ENCODE results near the gene MAP2K6. TPM values are rescaled to one million over a fixed set of nuclear protein-coding genes. Genes with fewer than 3 reads are reported as not detected.

MAP2K6 gene
- total RNA-seq, 1 donor from 2014 or later, result 10.7 TPM

DNA sequence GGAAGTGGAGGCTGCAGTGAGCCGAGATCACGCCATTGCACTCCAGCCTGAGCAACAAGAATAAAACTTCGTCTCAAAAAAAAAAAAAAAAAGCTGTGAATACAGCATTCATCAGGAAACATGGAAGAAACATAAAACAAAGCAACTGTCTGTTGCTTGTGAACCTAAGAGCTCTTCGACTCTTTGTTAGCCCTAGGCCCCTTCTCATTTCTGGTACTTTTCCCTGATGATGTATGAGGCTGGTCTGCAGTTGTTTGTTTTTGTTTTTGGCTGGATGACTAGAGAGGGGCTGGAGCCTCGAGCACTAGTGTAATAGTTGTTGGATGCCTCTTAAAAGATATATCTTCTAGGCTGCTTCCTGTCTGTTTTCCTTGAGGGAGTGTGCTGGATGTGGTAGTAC lies 113.5 kb downstream of the MAP2K6 start:
- intact Hi-C loops (cut with micrococcal nuclease), result loop anchor here (10.0 kb wide), 1 partner anchor 1027 kb away; no protein-coding TSS in a partner anchor

GRCh38 chr17:69533481-69534234 lies 119.2 kb downstream of the MAP2K6 start:
- intact Hi-C loops (cut with micrococcal nuclease), result no loop called here

DNA sequence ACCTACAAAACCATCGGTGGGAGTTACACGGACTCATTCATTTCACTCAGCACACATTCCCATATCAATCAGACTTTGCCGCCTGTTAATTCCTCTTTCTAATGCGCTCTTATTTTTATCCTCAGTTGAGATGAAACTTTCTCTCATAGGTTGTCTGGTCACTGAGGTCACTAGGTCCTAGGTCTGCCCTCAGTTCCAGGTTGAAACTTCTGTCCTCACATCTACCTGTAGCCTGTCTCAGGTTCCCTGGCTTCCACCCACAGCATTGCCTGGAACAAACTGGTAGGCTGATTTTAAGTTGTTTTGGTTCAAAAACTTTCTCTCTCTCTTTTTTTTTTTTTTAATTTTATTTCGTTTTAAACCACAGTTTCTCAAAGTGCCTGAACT lies 119.7 kb downstream of the MAP2K6 start:
- intact Hi-C loops (cut with micrococcal nuclease), result no loop called here

DNA sequence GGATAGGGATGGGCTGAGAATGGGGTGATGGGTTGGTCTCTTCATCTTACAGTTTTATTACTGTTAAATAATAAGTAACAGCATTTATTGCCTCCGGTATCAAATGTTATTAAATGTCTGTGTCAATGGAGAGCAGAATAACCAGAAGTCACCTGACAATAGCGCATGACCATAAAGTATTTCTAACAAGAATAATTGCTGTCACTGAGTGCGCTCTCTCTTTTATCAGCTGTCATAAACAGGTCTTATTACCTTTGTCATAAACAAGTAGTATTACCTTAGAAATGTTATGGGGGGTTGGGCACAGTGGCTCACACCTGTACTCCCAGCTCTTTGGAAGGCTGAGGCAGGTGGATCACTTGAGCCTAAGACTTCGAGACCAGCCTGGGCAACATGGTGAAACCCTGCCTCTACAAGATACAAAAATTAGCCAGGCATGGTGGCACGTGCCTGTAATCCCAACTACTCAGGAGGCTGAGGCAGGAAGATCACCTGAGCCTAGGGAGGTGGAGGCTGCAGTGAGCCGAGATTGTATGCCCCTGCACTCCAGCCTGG lies 120.6 kb downstream of the MAP2K6 start:
- intact Hi-C loops (cut with micrococcal nuclease), result no loop called here

DNA sequence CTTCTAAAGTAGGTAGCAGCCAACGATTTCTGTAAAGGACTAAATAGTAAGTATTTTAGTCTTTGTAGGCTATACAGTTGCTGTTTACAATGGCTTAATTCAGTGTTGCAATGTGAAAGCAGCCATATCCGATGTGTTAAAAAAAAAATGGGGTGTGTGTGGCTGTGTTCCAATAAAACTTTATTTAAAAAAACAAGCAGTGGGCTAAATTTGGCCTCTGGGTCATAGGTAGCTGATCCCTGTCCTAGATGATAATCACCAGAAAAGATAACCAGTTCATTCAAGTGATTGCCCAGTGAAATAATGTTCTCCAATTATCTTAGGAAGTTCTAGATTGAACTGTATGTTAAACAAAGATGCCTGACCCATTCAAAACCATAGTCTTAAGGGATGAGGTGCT lies 124.3 kb downstream of the MAP2K6 start:
- intact Hi-C loops (cut with micrococcal nuclease), result no loop called here

DNA sequence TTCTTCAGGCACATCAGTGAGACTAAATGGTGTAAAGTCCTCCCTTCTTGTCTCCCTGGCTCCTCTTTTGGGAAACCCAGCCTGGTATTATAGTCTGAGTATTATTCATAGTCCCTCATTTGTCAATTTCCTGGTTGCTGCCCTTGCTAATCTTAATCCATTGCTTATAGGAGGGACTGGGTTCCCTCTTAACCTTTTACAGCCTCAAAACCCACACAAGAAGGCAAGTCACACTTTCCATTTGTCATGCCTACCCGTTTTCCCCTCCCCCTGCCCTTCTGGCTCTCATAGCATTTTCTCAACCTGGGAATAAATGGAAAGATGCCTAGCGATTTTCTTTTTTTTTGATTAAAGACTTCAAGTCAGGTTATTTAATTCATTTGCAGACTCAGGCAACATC lies 124.8 kb downstream of the MAP2K6 start:
- intact Hi-C loops (cut with micrococcal nuclease), result no loop called here

DNA sequence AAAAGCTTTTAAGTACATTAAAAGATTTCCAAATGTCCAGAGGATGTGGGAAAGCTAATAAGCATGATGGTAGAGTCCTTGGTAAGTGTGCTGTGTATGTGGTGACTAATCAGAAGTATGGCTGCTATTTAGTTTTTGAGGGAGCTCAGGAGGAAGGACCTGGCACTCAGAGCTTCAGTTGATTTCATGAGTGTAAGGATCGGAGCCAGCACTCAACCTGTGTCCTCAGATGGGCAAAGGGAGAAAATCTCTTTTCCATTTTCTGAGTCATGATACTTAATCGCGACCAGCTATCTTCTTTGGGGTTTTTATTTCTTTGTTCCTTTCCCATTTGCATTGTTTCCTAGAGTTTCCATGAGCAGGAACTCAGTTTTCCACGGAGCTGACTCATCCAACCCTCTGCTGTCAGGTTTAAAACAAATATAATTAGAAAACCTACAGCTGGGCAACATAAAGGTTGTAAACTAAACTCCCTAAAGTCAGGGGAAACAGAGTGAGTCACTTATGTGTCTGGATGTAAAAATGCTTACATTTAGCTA lies 125.4 kb downstream of the MAP2K6 start:
- intact Hi-C loops (cut with micrococcal nuclease), result no loop called here

- intact Hi-C loops (cut with micrococcal nuclease), result no loop called here
These were observed 125.9 kb downstream of the MAP2K6 start for GRCh38 chr17:69540356-69540755.

DNA sequence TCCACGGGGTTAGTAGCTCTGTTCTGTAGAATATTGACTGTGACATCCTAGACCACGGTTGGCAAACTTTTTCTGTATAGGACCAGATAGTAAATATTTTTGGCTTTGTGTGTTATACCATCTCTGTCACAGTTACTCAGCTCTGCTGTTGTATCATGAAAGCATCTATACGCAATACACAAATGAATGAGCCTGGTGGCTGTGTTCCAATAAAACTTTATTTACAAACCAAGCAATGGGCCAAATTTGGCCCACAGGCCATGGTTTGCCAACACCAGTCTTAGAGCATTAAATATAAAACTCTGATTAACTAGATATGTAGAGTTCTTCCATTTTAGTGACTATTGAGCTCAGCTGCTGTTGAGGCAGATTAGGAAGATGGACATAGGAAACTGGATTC lies 132.7 kb downstream of the MAP2K6 start:
- intact Hi-C loops (cut with micrococcal nuclease), result no loop called here

- intact Hi-C loops (cut with micrococcal nuclease), result no loop called here
These were observed 133.4 kb downstream of the MAP2K6 start for GRCh38 chr17:69547947-69548346.

DNA sequence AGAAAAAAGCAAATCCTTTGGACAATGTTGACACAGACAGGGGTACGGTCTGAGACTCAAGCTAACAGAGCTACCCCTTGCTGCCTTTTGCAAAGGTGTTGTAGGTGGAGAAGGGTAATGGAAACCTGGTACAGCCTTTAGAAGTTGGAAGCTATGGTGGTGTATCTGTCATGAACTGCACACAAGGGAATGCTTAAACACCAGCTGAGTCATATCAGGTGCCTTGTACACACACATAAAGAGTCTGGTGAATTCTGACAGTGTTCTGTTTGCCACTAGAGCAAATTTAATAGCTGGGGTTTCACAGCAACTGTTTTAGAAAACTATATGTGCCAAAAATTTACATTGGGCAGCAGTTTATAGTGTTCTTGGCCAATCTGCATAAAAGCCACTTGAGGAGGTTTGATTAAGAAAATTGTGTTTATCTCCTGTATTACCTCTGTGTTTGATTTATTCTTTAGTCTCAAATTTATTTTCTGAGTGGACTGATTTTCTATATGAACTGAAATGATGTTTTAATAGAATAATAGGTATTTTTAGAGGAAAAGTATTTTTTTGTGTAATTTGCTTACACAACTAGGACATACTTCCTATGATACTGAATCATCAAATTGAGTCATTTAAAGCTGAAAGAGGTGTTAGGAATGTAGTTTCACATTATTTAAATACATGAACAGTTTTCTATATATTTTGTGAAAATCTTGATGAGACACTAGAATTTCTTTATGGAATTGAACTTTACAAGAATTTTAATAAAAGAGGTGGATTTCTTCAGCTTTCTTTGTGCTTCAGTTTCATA lies 136.9 kb downstream of the MAP2K6 start:
- intact Hi-C loops (cut with micrococcal nuclease), result no loop called here

GRCh38 chr17:69552986-69553667 lies 138.6 kb downstream of the MAP2K6 start:
- intact Hi-C loops (cut with micrococcal nuclease), result no loop called here

GRCh38 chr17:69555056-69555455 lies 140.6 kb downstream of the MAP2K6 start:
- intact Hi-C loops (cut with micrococcal nuclease), result no loop called here

- intact Hi-C loops (cut with micrococcal nuclease), result no loop called here
These were observed 142.8 kb downstream of the MAP2K6 start for GRCh38 chr17:69557339-69557738.

GRCh38 chr17:69558796-69559195 lies 144.3 kb downstream of the MAP2K6 start:
- intact Hi-C loops (cut with micrococcal nuclease), result no loop called here

GRCh38 chr17:69560987-69561441 lies 146.5 kb downstream of the MAP2K6 start:
- intact Hi-C loops (cut with micrococcal nuclease), result loop anchor here (10.0 kb wide), 1 partner anchor 994 kb away; no protein-coding TSS in a partner anchor

- intact Hi-C loops (cut with micrococcal nuclease), result loop anchor here (10.0 kb wide), 1 partner anchor 993 kb away; no protein-coding TSS in a partner anchor
These were observed 147.0 kb downstream of the MAP2K6 start for GRCh38 chr17:69561462-69561861.

DNA sequence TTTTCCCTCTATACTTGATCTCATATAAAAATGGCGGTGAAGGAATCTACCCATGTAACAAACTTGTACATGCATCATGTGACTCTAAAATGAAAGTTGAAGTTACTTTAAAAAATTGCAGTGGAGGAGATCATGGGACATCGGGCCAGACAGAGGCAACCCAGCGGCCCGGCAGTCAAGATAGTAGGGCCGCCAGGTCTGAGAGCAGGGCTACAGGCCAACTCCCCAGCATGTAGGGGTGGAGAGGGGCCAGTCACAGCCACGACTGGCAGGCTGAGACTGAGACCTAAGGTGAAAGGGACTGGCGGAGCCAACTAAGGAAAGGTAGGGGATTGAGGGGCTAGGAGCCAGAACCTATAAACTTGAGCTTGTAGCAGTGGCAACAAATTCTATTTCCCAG lies 150.9 kb downstream of the MAP2K6 start:
- intact Hi-C loops (cut with micrococcal nuclease), result loop anchor here (5.0 to 10.0 kb wide), 2 partner anchors 989 to 1067 kb away; no protein-coding TSS in a partner anchor

GRCh38 chr17:69567130-69567529 lies 152.6 kb downstream of the MAP2K6 start:
- intact Hi-C loops (cut with micrococcal nuclease), result loop anchor here (5.0 to 10.0 kb wide), 2 partner anchors 988 to 1065 kb away; no protein-coding TSS in a partner anchor

GRCh38 chr17:69572747-69573146 lies 158.2 kb downstream of the MAP2K6 start:
- intact Hi-C loops (cut with micrococcal nuclease), result no loop called here

DNA sequence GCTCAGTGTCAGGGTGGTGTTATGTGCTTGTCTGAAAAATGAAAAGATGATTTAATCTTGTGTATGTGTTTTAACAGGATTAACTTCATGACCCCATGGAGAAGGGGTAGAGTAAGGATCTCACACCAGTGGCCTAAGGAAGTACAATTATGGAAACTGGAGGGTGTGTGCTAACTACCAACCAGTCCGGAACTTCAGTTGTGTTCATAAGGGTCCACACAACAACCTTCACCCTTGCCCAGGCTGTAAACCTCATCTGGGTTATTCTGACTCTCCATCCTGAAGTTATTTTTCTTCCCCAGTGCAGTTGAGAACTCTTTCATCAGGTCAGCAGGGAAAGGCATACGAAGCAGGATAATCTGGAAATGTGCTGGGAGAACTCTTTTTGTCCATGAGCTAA lies 158.9 kb downstream of the MAP2K6 start:
- intact Hi-C loops (cut with micrococcal nuclease), result no loop called here
